Omental fat pad (tissue), 4 donors: Measurements from ENCODE around the gene LY6G5B. TPM values are rescaled to one million over a fixed set of nuclear protein-coding genes. Genes with fewer than 3 reads are reported as not detected.

Experiments used
- ATAC-seq: fragments of 150-250 bp; one replicate; pipeline ENCODE4 v1.9.1; 2016; ENCODE audit warnings: mild to moderate bottlenecking, moderate library complexity; ENCODE audit not compliant: low FRiP score
- DNase-seq: peaks from one replicate; pipeline ENCODE4 v3.0.0-alpha.2; 2019; ENCODE audit warnings: low spot score
- CTCF ChIP-seq, 3 donors: fragments of 450-650 bp; IDR thresholded peaks; one replicate each; pipeline ENCODE4 v1.5.1; 2016 to 2017; ENCODE audit warnings: antibody characterized with exemption in 3 of 3, mild to moderate bottlenecking in 3 of 3, moderate library complexity in 2 of 3
- total RNA-seq, 4 donors: library from RNA; depleted of rRNA; stranded (reverse); fragments of >200 nt; gene quantifications; one replicate each; pipeline ENCODE4 v1.1.0, GENCODE V29; 2016

The LY6G5B gene
- total RNA-seq, 4 donors from 2014 or later, result 7.4 to 16.9 (median 11.3) TPM

- DNase-seq, result no peak
- ATAC-seq, result no peak
- TF ChIP-seq CTCF (IDR thresholded peaks at IDR 0.05), result no peak
Measured at GRCh38 chr6:31691078-31691463, 21.3 kb downstream of the LY6G5B start.

- TF ChIP-seq CTCF (IDR thresholded peaks at IDR 0.05), result no peak
- ATAC-seq (no peak), DNase-seq (no peak)
Measured at GRCh38 chr6:31691564-31692108, 21.9 kb downstream of the LY6G5B start.

- TF ChIP-seq CTCF (IDR thresholded peaks at IDR 0.05), result no peak
- no peak for DNase-seq
- no peak for ATAC-seq
Measured at GRCh38 chr6:31692353-31692752, 22.6 kb downstream of the LY6G5B start.

- no peak for DNase-seq
- TF ChIP-seq CTCF (IDR thresholded peaks at IDR 0.05), result no peak
- ATAC-seq, result no peak
Measured at GRCh38 chr6:31692886-31693285, 23.1 kb downstream of the LY6G5B start.

GRCh38 chr6:31693535-31693934 is 23.8 kb downstream of the LY6G5B start:
- TF ChIP-seq CTCF (IDR thresholded peaks at IDR 0.05), result no peak

GRCh38 chr6:31697555-31697954 is 27.8 kb downstream of the LY6G5B start:
- DNase-seq (no peak), ATAC-seq (no peak)
- TF ChIP-seq CTCF (IDR thresholded peaks at IDR 0.05), result no peak

More at GRCh38 chr6:31693535-31693934, 23.8 kb downstream of the LY6G5B start:
- ATAC-seq (no peak), DNase-seq (no peak)

GRCh38 chr6:31700740-31701401 is 31.1 kb downstream of the LY6G5B start:
- ATAC-seq, result no peak
- DNase-seq, result no peak
- TF ChIP-seq CTCF (IDR thresholded peaks at IDR 0.05), result no peak
